Colonic mucosa (tissue), 4 donors: ENCODE data around the gene ZNF407. TPM values are rescaled to one million over a fixed set of nuclear protein-coding genes. Genes with fewer than 3 reads are reported as not detected.

ENCODE experiments used
- DNase-seq: peaks from one replicate; pipeline ENCODE4 v3.0.0-alpha.2; 2020
- H3K27ac ChIP-seq: fragments of 200-600 bp; one replicate; pipeline ENCODE4 v1.8.0; 2021
- H3K27me3 ChIP-seq: fragments of 200-600 bp; one replicate; pipeline ENCODE4 v1.8.0; 2021
- H3K36me3 ChIP-seq: fragments of 200-600 bp; one replicate; pipeline ENCODE4 v1.8.0; 2021
- H3K4me1 ChIP-seq: fragments of 200-600 bp; one replicate; pipeline ENCODE4 v1.8.0; 2021; ENCODE audit warnings: mild to moderate bottlenecking
- H3K4me3 ChIP-seq: fragments of 200-600 bp; one replicate; pipeline ENCODE4 v1.8.0; 2021
- H3K9ac ChIP-seq, 2 donors: one replicate each; pipeline ENCODE4 v1.7.0; 2013; ENCODE audit warnings: control low read depth in 2 of 2, low read depth in 2 of 2, low read length in 2 of 2
- H3K9me3 ChIP-seq: fragments of 200-600 bp; one replicate; pipeline ENCODE4 v1.8.0; 2021
- intact Hi-C: fragments of 100-400 bp; cut with DNase I; formaldehyde crosslinking; loops from one replicate; pipeline ENCODE4 v1.14.1; 2022
- total RNA-seq, 2 donors: library from RNA; stranded (reverse); fragmentation: NEBNext Ultra II Directional in 1 of 2; extraction: Animal tissue kit (Norgen Biotek cat#: 25700) in 1 of 2; gene quantifications; one replicate each; pipeline ENCODE4 v1.2.1, GENCODE V29; 2021
- TF ChIP-seq, protein P1 (sequence below): fragments of 200-600 bp; IDR thresholded peaks from one replicate; pipeline ENCODE4 v1.8.0; 2022; ENCODE audit warnings: antibody characterized with exemption, mild to moderate bottlenecking
- donor health status: healthy.
- donor health status: DM: no; HTN: no; CAD: no.
- donor health status: DM: no; HTN: no; CAD: no.

Gene ZNF407
- total RNA-seq, 2 donors from 2014 or later: 8.1 to 13.1 TPM

- Histone ChIP-seq H3K9me3 (no peaks in the 10 kb centered on the region), H3K4me3 (no peak overlapping the region), H3K27ac (no peak overlapping the region), H3K9ac (no peak overlapping the region), H3K27me3 (no peaks in the 10 kb centered on the region), H3K36me3 (no peaks in the 10 kb centered on the region), H3K4me1 (no peaks in the 10 kb centered on the region)
- DNase-seq: no peak
- intact Hi-C loops: no loop called here
- TF ChIP-seq, protein P1, sequence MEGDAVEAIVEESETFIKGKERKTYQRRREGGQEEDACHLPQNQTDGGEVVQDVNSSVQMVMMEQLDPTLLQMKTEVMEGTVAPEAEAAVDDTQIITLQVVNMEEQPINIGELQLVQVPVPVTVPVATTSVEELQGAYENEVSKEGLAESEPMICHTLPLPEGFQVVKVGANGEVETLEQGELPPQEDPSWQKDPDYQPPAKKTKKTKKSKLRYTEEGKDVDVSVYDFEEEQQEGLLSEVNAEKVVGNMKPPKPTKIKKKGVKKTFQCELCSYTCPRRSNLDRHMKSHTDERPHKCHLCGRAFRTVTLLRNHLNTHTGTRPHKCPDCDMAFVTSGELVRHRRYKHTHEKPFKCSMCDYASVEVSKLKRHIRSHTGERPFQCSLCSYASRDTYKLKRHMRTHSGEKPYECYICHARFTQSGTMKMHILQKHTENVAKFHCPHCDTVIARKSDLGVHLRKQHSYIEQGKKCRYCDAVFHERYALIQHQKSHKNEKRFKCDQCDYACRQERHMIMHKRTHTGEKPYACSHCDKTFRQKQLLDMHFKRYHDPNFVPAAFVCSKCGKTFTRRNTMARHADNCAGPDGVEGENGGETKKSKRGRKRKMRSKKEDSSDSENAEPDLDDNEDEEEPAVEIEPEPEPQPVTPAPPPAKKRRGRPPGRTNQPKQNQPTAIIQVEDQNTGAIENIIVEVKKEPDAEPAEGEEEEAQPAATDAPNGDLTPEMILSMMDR: no peak
Measured at GRCh38 chr18:75054046-75054445, 456.4 kb downstream of the ZNF407 start.

GRCh38 chr18:75054611-75055010 is 456.9 kb downstream of the ZNF407 start:
- H3K4me3 ChIP-seq: no peak overlapping the region
- H3K9ac ChIP-seq: no peak overlapping the region
- TF ChIP-seq, protein P1: no peak
- no peaks in the 10 kb centered on the region for H3K4me1 ChIP-seq
- H3K27me3 ChIP-seq: no peaks in the 10 kb centered on the region
- DNase-seq: no peak
- intact Hi-C loops: no loop called here
- H3K27ac ChIP-seq: no peak overlapping the region
- no peaks in the 10 kb centered on the region for H3K36me3 ChIP-seq
- H3K9me3 ChIP-seq: no peaks in the 10 kb centered on the region

GRCh38 chr18:75057169-75057960 is 459.7 kb downstream of the ZNF407 start:
- Histone ChIP-seq H3K9ac (no peak overlapping the region), H3K27me3 (no peaks in the 10 kb centered on the region), H3K36me3 (no peaks in the 10 kb centered on the region), H3K4me1 (no peaks in the 10 kb centered on the region), H3K4me3 (no peak overlapping the region), H3K27ac (no peak overlapping the region), H3K9me3 (no peaks in the 10 kb centered on the region)
- intact Hi-C loops: no loop called here
- no peak for DNase-seq
- TF ChIP-seq, protein P1: no peak

- TF ChIP-seq, protein P1: no peak
- Histone ChIP-seq H3K36me3 (no peaks in the 10 kb centered on the region), H3K9ac (no peak overlapping the region), H3K4me1 (no peaks in the 10 kb centered on the region), H3K27me3 (no peaks in the 10 kb centered on the region), H3K9me3 (no peaks in the 10 kb centered on the region), H3K27ac (no peak overlapping the region), H3K4me3 (no peak overlapping the region)
- intact Hi-C loops: no loop called here
- no peak for DNase-seq
Measured at GRCh38 chr18:75060185-75060584, 462.5 kb downstream of the ZNF407 start.

GRCh38 chr18:75062297-75062886 is 464.7 kb downstream of the ZNF407 start:
- TF ChIP-seq, protein P1: no peak
- Histone ChIP-seq H3K4me1 (no peaks in the 10 kb centered on the region), H3K27ac (no peak overlapping the region), H3K9me3 (no peaks in the 10 kb centered on the region), H3K9ac (no peak overlapping the region), H3K36me3 (no peaks in the 10 kb centered on the region), H3K4me3 (no peak overlapping the region), H3K27me3 (no peaks in the 10 kb centered on the region)
- intact Hi-C loops: no loop called here
- no peak for DNase-seq
